ENCODE results near the gene MXRA8. TPM values are rescaled to one million over a fixed set of nuclear protein-coding genes. Genes with fewer than 3 reads are reported as not detected.
"Not testable (repeated sequence)": the region's sequence is repeated elsewhere in the genome, so short reads cannot be mapped to it uniquely, and the experiment has no call there.

The MXRA8 gene
- total RNA-seq, 1 experiment from 2014 or later, result 25.3 TPM

- no peaks in the 10 kb centered on the region for H3K27me3 ChIP-seq (ENCODE audit: low read length)
- no peak overlapping the region for H3K27ac ChIP-seq (ENCODE audit: low read length)
- no peak overlapping the region for H3K4me2 ChIP-seq (ENCODE audit: low read length)
- no peaks in the 10 kb centered on the region for H3K4me1 ChIP-seq (ENCODE audit: insufficient read depth, low read length)
- TF ChIP-seq EZH2phosphoT487 (IDR thresholded peaks at IDR 0.05; ENCODE audit: borderline replicate concordance, low read length) (no peak), EZH2 (IDR thresholded peaks at IDR 0.05; ENCODE audit: low read length, unreplicated experiment) (no peak), CTCF (conservative IDR thresholded peaks at IDR 0.05; ENCODE audit: low read depth, low read length) (no peak)
- ATAC-seq (no peak), DNase-seq (no peak)
- CTCF ChIA-PET, result no interaction called here
- POLR2A ChIA-PET (ENCODE audit: unreplicated experiment), result no interaction called here
- no peaks in the 10 kb centered on the region for H3K9me3 ChIP-seq (ENCODE audit: low read length)
- intact Hi-C loops (cut with micrococcal nuclease), result no loop called here
- H3K4me3 ChIP-seq (ENCODE audit: low read length), result no peak overlapping the region
- no peaks in the 10 kb centered on the region for H3K9me2 ChIP-seq (replicated peaks; ENCODE audit: low read length)
- no peak overlapping the region for H2AFZ ChIP-seq (ENCODE audit: low read length)
- peaks cover 63% of the 10 kb centered on the region for H3K79me2 ChIP-seq (ENCODE audit: low read length)
- no TSS peak for BruUV-seq (replicated peaks)
- no peaks in the 10 kb centered on the region for H3F3A ChIP-seq (ENCODE audit: low read length, unreplicated experiment)
- H4K20me1 ChIP-seq (ENCODE audit: low read length), result no peaks in the 10 kb centered on the region
- no peak overlapping the region for H3K9ac ChIP-seq (ENCODE audit: low read length)
- H3K36me3 ChIP-seq (ENCODE audit: low read depth, low read length), result peaks cover 65% of the 10 kb centered on the region
Observed at GRCh38 chr1:1385931-1386330, 27.6 kb upstream of the MXRA8 start.

DNA sequence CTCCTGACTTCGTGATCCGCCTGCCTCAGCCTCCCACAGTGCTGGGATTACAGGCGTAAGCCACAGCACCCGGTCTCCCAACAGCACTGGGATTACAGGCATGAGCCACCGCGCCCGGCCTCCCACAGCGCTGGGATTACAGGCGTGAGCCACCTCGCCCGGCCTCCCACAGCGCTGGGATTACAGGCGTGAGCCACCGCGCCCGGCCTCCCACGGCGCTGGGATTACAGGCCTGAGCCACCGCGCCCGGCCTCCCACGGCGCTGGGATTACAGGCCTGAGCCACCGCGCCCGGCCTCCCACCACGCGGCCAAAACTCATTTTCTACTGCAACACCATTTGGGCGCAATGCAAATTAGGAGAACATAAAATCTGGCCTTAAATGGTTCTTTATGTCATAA, 27.0 kb upstream of the MXRA8 start:
- DNase-seq; H3K27ac ChIP-seq (ENCODE audit: low read length); H3K4me1 ChIP-seq (ENCODE audit: insufficient read depth, low read length); H3K27me3 ChIP-seq (ENCODE audit: low read length); H3F3A ChIP-seq (ENCODE audit: low read length, unreplicated experiment); H2AFZ ChIP-seq (ENCODE audit: low read length); H3K9me2 ChIP-seq (replicated peaks; ENCODE audit: low read length); ATAC-seq; H3K4me3 ChIP-seq (ENCODE audit: low read length); H3K4me2 ChIP-seq (ENCODE audit: low read length); H3K9ac ChIP-seq (ENCODE audit: low read length); intact Hi-C loops (cut with micrococcal nuclease); BruUV-seq (replicated peaks); POLR2A ChIA-PET (ENCODE audit: unreplicated experiment); CTCF ChIA-PET; H4K20me1 ChIP-seq (ENCODE audit: low read length); H3K9me3 ChIP-seq (ENCODE audit: low read length): not testable (repeated sequence)
- H3K79me2 ChIP-seq (ENCODE audit: low read length), result peaks cover 58% of the 10 kb centered on the region
- peaks cover 59% of the 10 kb centered on the region for H3K36me3 ChIP-seq (ENCODE audit: low read depth, low read length)

- H3K4me1 ChIP-seq (ENCODE audit: insufficient read depth, low read length), result no peaks in the 10 kb centered on the region
- intact Hi-C loops (cut with micrococcal nuclease), result no loop called here
- no peak overlapping the region for H3K9ac ChIP-seq (ENCODE audit: low read length)
- no peak overlapping the region for H3K4me2 ChIP-seq (ENCODE audit: low read length)
- no peaks in the 10 kb centered on the region for H4K20me1 ChIP-seq (ENCODE audit: low read length)
- peaks cover 38% of the 10 kb centered on the region for H3K79me2 ChIP-seq (ENCODE audit: low read length)
- peaks cover 5% of the 10 kb centered on the region for H3F3A ChIP-seq (ENCODE audit: low read length, unreplicated experiment)
- ChIA-PET POLR2A (ENCODE audit: unreplicated experiment) (no interaction called here), CTCF (no interaction called here)
- H3K9me2 ChIP-seq (replicated peaks; ENCODE audit: low read length), result no peaks in the 10 kb centered on the region
- DNase-seq, result no peak
- H3K27ac ChIP-seq (ENCODE audit: low read length), result no peak overlapping the region
- H3K27me3 ChIP-seq (ENCODE audit: low read length), result no peaks in the 10 kb centered on the region
- TF ChIP-seq EZH2 (IDR thresholded peaks at IDR 0.05; ENCODE audit: low read length, unreplicated experiment), result no peak
- TF ChIP-seq EZH2phosphoT487 (IDR thresholded peaks at IDR 0.05; ENCODE audit: borderline replicate concordance, low read length), result no peak
- no peak for TF ChIP-seq CTCF (conservative IDR thresholded peaks at IDR 0.05; ENCODE audit: low read depth, low read length)
- H2AFZ ChIP-seq (ENCODE audit: low read length), result no peak overlapping the region
- H3K36me3 ChIP-seq (ENCODE audit: low read depth, low read length), result peaks cover 19% of the 10 kb centered on the region
- no peak for ATAC-seq
- no peaks in the 10 kb centered on the region for H3K9me3 ChIP-seq (ENCODE audit: low read length)
- H3K4me3 ChIP-seq (ENCODE audit: low read length), result no peak overlapping the region
- no TSS peak for BruUV-seq (replicated peaks)
Observed at GRCh38 chr1:1381294-1381693, 22.9 kb upstream of the MXRA8 start.

All from PC-3 (cell line).